Nephron (organoid): ENCODE data around the gene ZDHHC22.

Experiments used
- H3K27ac Mint-ChIP-seq, 3 experiments: 2 replicates each; pipeline ENCODE4 v1.8.0; 2020; ENCODE audit warnings: mixed read lengths in 3 of 3, mild to moderate bottlenecking in 2 of 3, moderate library complexity in 1 of 3
- H3K27me3 Mint-ChIP-seq: 2 replicates; pipeline ENCODE4 v1.8.0; 2021; ENCODE audit warnings: low read depth, mild to moderate bottlenecking, moderate library complexity, mixed read lengths
- H3K36me3 Mint-ChIP-seq: 2 replicates; pipeline ENCODE4 v1.8.0; 2020; ENCODE audit warnings: low read depth, mixed read lengths
- H3K4me1 Mint-ChIP-seq: 2 replicates; pipeline ENCODE4 v1.8.0; 2020; ENCODE audit warnings: mixed read lengths
- H3K4me3 Mint-ChIP-seq, 3 experiments: 2 replicates each; pipeline ENCODE4 v1.8.0; 2020; ENCODE audit warnings: mild to moderate bottlenecking in 3 of 3, mixed read lengths in 3 of 3, moderate library complexity in 2 of 3
- H3K9me3 Mint-ChIP-seq: 2 replicates; pipeline ENCODE4 v1.8.0; 2020; ENCODE audit warnings: mixed read lengths
- CTCF ChIP-seq, 3 experiments: fragments of 200-600 bp; sonication (generic); IDR thresholded peaks; one replicate each; pipeline ENCODE4 v1.5.0; 2021; ENCODE audit warnings: antibody characterized with exemption in 3 of 3; ENCODE audit not compliant: unreplicated experiment in 3 of 3

ZDHHC22 gene

GRCh38 chr14:77094672-77095284, 46.8 kb downstream of the ZDHHC22 start:
- Mint-ChIP-seq H3K4me1 (peaks cover 33% of the 10 kb centered on the region), H3K9me3 (peaks cover 9% of the 10 kb centered on the region), H3K27me3 (peaks cover 2% of the 10 kb centered on the region), H3K27ac (peak overlapping the region; percentile 34 to 90 (median 60)), H3K4me3 (peak overlapping the region; percentile 64 to 79 (median 79)), H3K36me3 (no peaks in the 10 kb centered on the region)
- peak; percentile 74 to 84 (median 77) for TF ChIP-seq CTCF (IDR thresholded peaks at IDR 0.05; ENCODE audit: unreplicated experiment in 3 of 3)

- TF ChIP-seq CTCF (IDR thresholded peaks at IDR 0.05; ENCODE audit: unreplicated experiment in 3 of 3) = no peak
- Mint-ChIP-seq H3K27ac (peak overlapping the region in 1 of 3 experiments; percentile 43), H3K4me3 (no peak overlapping the region), H3K4me1 (peaks cover 25% of the 10 kb centered on the region), H3K9me3 (peaks cover 11% of the 10 kb centered on the region), H3K36me3 (no peaks in the 10 kb centered on the region), H3K27me3 (peaks cover 7% of the 10 kb centered on the region)
Observed at GRCh38 chr14:77092676-77093075, 48.9 kb downstream of the ZDHHC22 start.

GRCh38 chr14:77091518-77091917, 50.1 kb downstream of the ZDHHC22 start:
- Mint-ChIP-seq H3K27me3 (peaks cover 7% of the 10 kb centered on the region), H3K4me1 (peaks cover 19% of the 10 kb centered on the region), H3K4me3 (no peak overlapping the region)

GRCh38 chr14:77088645-77089044, 52.9 kb downstream of the ZDHHC22 start:
- Mint-ChIP-seq H3K4me1 (peaks cover 26% of the 10 kb centered on the region), H3K27me3 (peaks cover 7% of the 10 kb centered on the region), H3K27ac (peak overlapping the region; percentile 69 to 91 (median 83)), H3K36me3 (no peaks in the 10 kb centered on the region), H3K9me3 (peaks cover 11% of the 10 kb centered on the region), H3K4me3 (no peak overlapping the region)
- no peak for TF ChIP-seq CTCF (IDR thresholded peaks at IDR 0.05; ENCODE audit: unreplicated experiment in 3 of 3)

More at GRCh38 chr14:77091518-77091917, 50.1 kb downstream of the ZDHHC22 start:
- H3K27ac Mint-ChIP-seq = no peak overlapping the region
- TF ChIP-seq CTCF (IDR thresholded peaks at IDR 0.05; ENCODE audit: unreplicated experiment in 3 of 3) = no peak
- no peaks in the 10 kb centered on the region for H3K36me3 Mint-ChIP-seq
- peaks cover 11% of the 10 kb centered on the region for H3K9me3 Mint-ChIP-seq

GRCh38 chr14:77088219-77088618, 53.4 kb downstream of the ZDHHC22 start:
- H3K4me3 Mint-ChIP-seq = no peak overlapping the region
- no peaks in the 10 kb centered on the region for H3K36me3 Mint-ChIP-seq
- peaks cover 28% of the 10 kb centered on the region for H3K4me1 Mint-ChIP-seq
- no peak for TF ChIP-seq CTCF (IDR thresholded peaks at IDR 0.05; ENCODE audit: unreplicated experiment in 3 of 3)
- H3K27ac Mint-ChIP-seq = peak overlapping the region; percentile 69 to 91 (median 83)
- H3K27me3 Mint-ChIP-seq = peaks cover 7% of the 10 kb centered on the region
- peaks cover 11% of the 10 kb centered on the region for H3K9me3 Mint-ChIP-seq

GRCh38 chr14:77087631-77088030, 54.0 kb downstream of the ZDHHC22 start:
- no peak for TF ChIP-seq CTCF (IDR thresholded peaks at IDR 0.05; ENCODE audit: unreplicated experiment in 3 of 3)
- no peaks in the 10 kb centered on the region for H3K36me3 Mint-ChIP-seq
- H3K9me3 Mint-ChIP-seq = peaks cover 11% of the 10 kb centered on the region
- H3K27ac Mint-ChIP-seq = peak overlapping the region; percentile 69 to 91 (median 83)
- peaks cover 31% of the 10 kb centered on the region for H3K4me1 Mint-ChIP-seq
- no peak overlapping the region for H3K4me3 Mint-ChIP-seq
- peaks cover 7% of the 10 kb centered on the region for H3K27me3 Mint-ChIP-seq
